Stimulated activated naive CD8-positive, alpha-beta T cell treated with anti-CD3 and anti-CD28 coated beads, Interleukin-15, amount 100 ng/mL, for 72 hours (primary cell): Measurements from ENCODE around the gene ARID5B.

Source experiments
- ATAC-seq: fragments of 150-1000 bp; cut with Tn5 transposase; 2 replicates; pipeline ENCODE4 v1.10.0; 2021; ENCODE audit warnings: mild to moderate bottlenecking, moderate library complexity
- DNase-seq, 2 donors: peaks; one replicate each; pipeline ENCODE4 v3.0.0; 2021 to 2022
- H3K27ac Mint-ChIP-seq, 2 donors: one replicate each; pipeline ENCODE4 v1.8.0; 2022; ENCODE audit warnings: mild to moderate bottlenecking in 2 of 2, mixed read lengths in 2 of 2, moderate library complexity in 2 of 2
- H3K27me3 Mint-ChIP-seq: one replicate; pipeline ENCODE4 v1.8.0; 2022; ENCODE audit warnings: mixed read lengths
- H3K4me1 Mint-ChIP-seq: one replicate; pipeline ENCODE4 v1.8.0; 2022; ENCODE audit warnings: mild to moderate bottlenecking, mixed read lengths
- H3K4me3 Mint-ChIP-seq, 2 donors: one replicate each; pipeline ENCODE4 v1.8.0; 2022; ENCODE audit warnings: mild to moderate bottlenecking in 2 of 2, mixed read lengths in 2 of 2, moderate library complexity in 1 of 2
- H3K9me3 Mint-ChIP-seq, 2 donors: one replicate each; pipeline ENCODE4 v1.8.0; 2022; ENCODE audit warnings: mixed read lengths in 2 of 2

The ARID5B gene

GRCh38 chr10:62082729-62083411, 181.4 kb downstream of the ARID5B start:
- ATAC-seq, result peak; percentile 93
- H3K27me3 Mint-ChIP-seq, result no peaks in the 10 kb centered on the region
- peak in 1 of 2 donors; percentile 57 for DNase-seq
- H3K4me1 Mint-ChIP-seq, result peaks cover 65% of the 10 kb centered on the region
- H3K4me3 Mint-ChIP-seq, result peak overlapping the region; percentile 69 to 73
- H3K27ac Mint-ChIP-seq, result peak overlapping the region; percentile 75 to 97
- no peaks in the 10 kb centered on the region for H3K9me3 Mint-ChIP-seq

- Mint-ChIP-seq H3K4me3 (peak overlapping the region; percentile 69 to 73), H3K27me3 (no peaks in the 10 kb centered on the region), H3K27ac (peak overlapping the region; percentile 75 to 97), H3K4me1 (peaks cover 73% of the 10 kb centered on the region), H3K9me3 (no peaks in the 10 kb centered on the region)
- no peak for DNase-seq
- no peak for ATAC-seq
Observed at GRCh38 chr10:62083412-62084267, 182.1 kb downstream of the ARID5B start.

- no peaks in the 10 kb centered on the region for H3K27me3 Mint-ChIP-seq
- peaks cover 74% of the 10 kb centered on the region for H3K4me1 Mint-ChIP-seq
- DNase-seq (no peak), ATAC-seq (no peak)
- H3K9me3 Mint-ChIP-seq, result no peaks in the 10 kb centered on the region
- H3K4me3 Mint-ChIP-seq, result no peak overlapping the region
- H3K27ac Mint-ChIP-seq, result peak overlapping the region in 1 of 2 donors; percentile 92
Observed at GRCh38 chr10:62084451-62084850, 183.0 kb downstream of the ARID5B start.

- peak; percentile 16 for ATAC-seq
- Mint-ChIP-seq H3K27ac (peak overlapping the region; percentile 7 to 34), H3K9me3 (no peaks in the 10 kb centered on the region), H3K4me3 (no peak overlapping the region), H3K4me1 (peaks cover 65% of the 10 kb centered on the region), H3K27me3 (no peaks in the 10 kb centered on the region)
- DNase-seq, result no peak
Observed at GRCh38 chr10:62085404-62085803, 183.9 kb downstream of the ARID5B start.

GRCh38 chr10:62085821-62086220, 184.3 kb downstream of the ARID5B start:
- Mint-ChIP-seq H3K4me1 (peaks cover 62% of the 10 kb centered on the region), H3K27me3 (no peaks in the 10 kb centered on the region), H3K4me3 (no peak overlapping the region), H3K27ac (peak overlapping the region; percentile 7 to 34), H3K9me3 (no peaks in the 10 kb centered on the region)
- ATAC-seq (no peak), DNase-seq (no peak)

- ATAC-seq (no peak), DNase-seq (no peak)
- no peaks in the 10 kb centered on the region for H3K27me3 Mint-ChIP-seq
- H3K27ac Mint-ChIP-seq, result no peak overlapping the region
- no peak overlapping the region for H3K4me3 Mint-ChIP-seq
- H3K9me3 Mint-ChIP-seq, result no peaks in the 10 kb centered on the region
- H3K4me1 Mint-ChIP-seq, result peaks cover 47% of the 10 kb centered on the region
Observed at GRCh38 chr10:62087329-62087728, 185.8 kb downstream of the ARID5B start.

- ATAC-seq (no peak), DNase-seq (no peak)
- Mint-ChIP-seq H3K27ac (peak overlapping the region in 1 of 2 donors; percentile 60), H3K27me3 (no peaks in the 10 kb centered on the region), H3K4me1 (peaks cover 39% of the 10 kb centered on the region), H3K4me3 (no peak overlapping the region), H3K9me3 (no peaks in the 10 kb centered on the region)
Observed at GRCh38 chr10:62088786-62089185, 187.3 kb downstream of the ARID5B start.

- ATAC-seq (no peak), DNase-seq (no peak)
- peaks cover 18% of the 10 kb centered on the region for H3K4me1 Mint-ChIP-seq
- no peak overlapping the region for H3K27ac Mint-ChIP-seq
- H3K27me3 Mint-ChIP-seq, result no peaks in the 10 kb centered on the region
- H3K4me3 Mint-ChIP-seq, result no peak overlapping the region
- H3K9me3 Mint-ChIP-seq, result no peaks in the 10 kb centered on the region
Observed at GRCh38 chr10:62092301-62093030, 191.0 kb downstream of the ARID5B start.

- DNase-seq (no peak), ATAC-seq (no peak)
- H3K4me1 Mint-ChIP-seq, result peaks cover 6% of the 10 kb centered on the region
Observed at GRCh38 chr10:62093863-62094291, 192.4 kb downstream of the ARID5B start.

GRCh38 chr10:62095181-62096122, 194.0 kb downstream of the ARID5B start:
- Mint-ChIP-seq H3K27ac (no peak overlapping the region), H3K4me1 (peaks cover 6% of the 10 kb centered on the region)
- DNase-seq, result no peak

More at GRCh38 chr10:62093863-62094291, 192.4 kb downstream of the ARID5B start:
- Mint-ChIP-seq H3K27ac (peak overlapping the region in 1 of 2 donors; percentile 42), H3K9me3 (no peaks in the 10 kb centered on the region), H3K27me3 (no peaks in the 10 kb centered on the region), H3K4me3 (no peak overlapping the region)

GRCh38 chr10:62096256-62096933, 194.9 kb downstream of the ARID5B start:
- Mint-ChIP-seq H3K4me3 (no peak overlapping the region), H3K27me3 (no peaks in the 10 kb centered on the region), H3K27ac (no peak overlapping the region), H3K4me1 (peaks cover 6% of the 10 kb centered on the region), H3K9me3 (no peaks in the 10 kb centered on the region)
- DNase-seq (no peak), ATAC-seq (no peak)

More at GRCh38 chr10:62095181-62096122, 194.0 kb downstream of the ARID5B start:
- Mint-ChIP-seq H3K27me3 (no peaks in the 10 kb centered on the region), H3K4me3 (no peak overlapping the region), H3K9me3 (no peaks in the 10 kb centered on the region)
- ATAC-seq, result no peak

GRCh38 chr10:62098278-62099121, 197.0 kb downstream of the ARID5B start:
- DNase-seq (no peak), ATAC-seq (no peak)
- Mint-ChIP-seq H3K9me3 (no peaks in the 10 kb centered on the region), H3K4me3 (no peak overlapping the region), H3K4me1 (no peaks in the 10 kb centered on the region), H3K27ac (peak overlapping the region in 1 of 2 donors; percentile 80), H3K27me3 (no peaks in the 10 kb centered on the region)

GRCh38 chr10:62099299-62099698, 197.8 kb downstream of the ARID5B start:
- H3K9me3 Mint-ChIP-seq, result no peaks in the 10 kb centered on the region
- no peak overlapping the region for H3K27ac Mint-ChIP-seq
- DNase-seq (no peak), ATAC-seq (no peak)
- no peak overlapping the region for H3K4me3 Mint-ChIP-seq
- no peaks in the 10 kb centered on the region for H3K27me3 Mint-ChIP-seq
- no peaks in the 10 kb centered on the region for H3K4me1 Mint-ChIP-seq
